Trophoblast cell (in vitro differentiated cells and primary cell): ENCODE results near the gene MEGF8.

Experiments used
- DNase-seq, 2 donors: peaks; one replicate each; pipeline ENCODE4 v3.0.0-alpha.2; 2016
- H2AFZ ChIP-seq: 2 replicates; pipeline ENCODE4 v1.6.1; 2013; ENCODE audit warnings: low read length, moderate library complexity, mild to moderate bottlenecking; ENCODE audit not compliant: insufficient read depth, poor library complexity
- H2AK5ac ChIP-seq: 2 replicates; pipeline ENCODE4 v1.6.1; 2013; ENCODE audit warnings: mild to moderate bottlenecking, low read length
- H2BK120ac ChIP-seq: 2 replicates; pipeline ENCODE4 v1.6.1; 2013; ENCODE audit warnings: low read length, mild to moderate bottlenecking, moderate library complexity; ENCODE audit not compliant: insufficient read depth, poor library complexity
- H2BK12ac ChIP-seq: 2 replicates; pipeline ENCODE4 v1.6.1; 2013; ENCODE audit warnings: mild to moderate bottlenecking, low read length, moderate library complexity
- H2BK5ac ChIP-seq: 2 replicates; pipeline ENCODE4 v1.6.1; 2013; ENCODE audit warnings: low read length, low read depth, moderate library complexity, mild to moderate bottlenecking; ENCODE audit not compliant: poor library complexity
- H3K14ac ChIP-seq: 2 replicates; pipeline ENCODE4 v1.6.1; 2013; ENCODE audit warnings: mild to moderate bottlenecking, low read length
- H3K18ac ChIP-seq: 2 replicates; pipeline ENCODE4 v1.6.1; 2013; ENCODE audit warnings: mild to moderate bottlenecking, low read length
- H3K23ac ChIP-seq: 2 replicates; pipeline ENCODE4 v1.6.1; 2013; ENCODE audit warnings: low read length
- H3K27ac ChIP-seq: 2 replicates; pipeline ENCODE4 v1.5.1; 2013; ENCODE audit warnings: low read depth, mild to moderate bottlenecking, inconsistent platforms, low read length, moderate library complexity
- H3K27me3 ChIP-seq: 2 replicates; pipeline ENCODE4 v1.6.1; 2013; ENCODE audit warnings: inconsistent platforms, mild to moderate bottlenecking, low read length, moderate library complexity; ENCODE audit not compliant: insufficient read depth
- H3K36me3 ChIP-seq, 2 experiments: 1 replicate in 1 of 2; 2 replicates in 1 of 2; pipeline ENCODE4 v1.6.1; 2013; ENCODE audit warnings: low read length in 2 of 2, mild to moderate bottlenecking in 2 of 2, moderate library complexity in 1 of 2; ENCODE audit not compliant: insufficient read depth in 2 of 2, control insufficient read depth in 1 of 2
- H3K4ac ChIP-seq: 2 replicates; pipeline ENCODE4 v1.6.1; 2013; ENCODE audit warnings: low read depth, mild to moderate bottlenecking, low read length, moderate library complexity
- H3K4me1 ChIP-seq, 2 experiments: 1 replicate in 1 of 2; 2 replicates in 1 of 2; pipeline ENCODE4 v1.6.1; 2013; ENCODE audit warnings: low read length in 2 of 2, mild to moderate bottlenecking in 2 of 2, moderate library complexity in 1 of 2; ENCODE audit not compliant: insufficient read depth in 2 of 2, control insufficient read depth in 1 of 2
- H3K4me2 ChIP-seq: 2 replicates; pipeline ENCODE4 v1.6.1; 2013; ENCODE audit warnings: inconsistent platforms, mild to moderate bottlenecking, low read length, moderate library complexity
- H3K4me3 ChIP-seq: 2 replicates; pipeline ENCODE4 v1.5.1; 2013; ENCODE audit warnings: mild to moderate bottlenecking, low read depth, low read length, inconsistent platforms
- H3K79me1 ChIP-seq: one replicate; pipeline ENCODE4 v1.6.1; 2013; ENCODE audit warnings: low read length
- H3K79me2 ChIP-seq: 2 replicates; pipeline ENCODE4 v1.6.1; 2013; ENCODE audit warnings: low read length, mild to moderate bottlenecking; ENCODE audit not compliant: control insufficient read depth, insufficient read depth, poor library complexity
- H3K9ac ChIP-seq: 2 replicates; pipeline ENCODE4 v1.6.1; 2013; ENCODE audit warnings: mild to moderate bottlenecking, low read length
- H3K9me3 ChIP-seq: 2 replicates; pipeline ENCODE4 v1.6.1; 2013; ENCODE audit warnings: low read depth, mild to moderate bottlenecking, control low read depth, inconsistent platforms, low read length; ENCODE audit not compliant: insufficient read depth
- H4K12ac ChIP-seq: 2 replicates; pipeline ENCODE4 v1.6.1; 2013; ENCODE audit warnings: low read depth, mild to moderate bottlenecking, low read length, moderate library complexity
- H4K8ac ChIP-seq: 2 replicates; pipeline ENCODE4 v1.6.1; 2013; ENCODE audit warnings: low read depth, mild to moderate bottlenecking, low read length, moderate library complexity
- H4K91ac ChIP-seq: one replicate; pipeline ENCODE4 v1.6.1; 2013; ENCODE audit warnings: low read depth, mild to moderate bottlenecking, low read length, moderate library complexity
- WGBS: extraction: QIAGEN DNeasy Blood & Tissue Kit; methylation state at CpG from one replicate; pipeline ENCODE4 v1.1.7; 2013; ENCODE audit warnings: missing lambda C conversion rate; ENCODE audit not compliant: insufficient read length, insufficient coverage; ENCODE audit errors: extremely low coverage; 5-methylcytosine and 5-hydroxymethylcytosine counted together

Gene MEGF8

GRCh38 chr19:42281146-42281826, 44.1 kb upstream of the MEGF8 start:
- Histone ChIP-seq H3K23ac (no peak overlapping the region), H3K9me3 (peaks cover 4% of the 10 kb centered on the region), H4K8ac (peak overlapping the region; percentile 66), H3K14ac (peak overlapping the region; percentile 77), H2BK12ac (peak overlapping the region; percentile 82), H4K12ac (peak overlapping the region; percentile 49), H3K36me3 (peaks cover 5 to 6% of the 10 kb centered on the region in 2 experiments), H4K91ac (peak overlapping the region; percentile 87), H3K4me3 (peak overlapping the region; percentile 40), H3K27me3 (no peaks in the 10 kb centered on the region), H2AK5ac (peak overlapping the region; percentile 70), H3K27ac (peak overlapping the region; percentile 91), H2AFZ (peak overlapping the region; percentile 48), H3K79me2 (peaks cover 13% of the 10 kb centered on the region), H3K9ac (peak overlapping the region; percentile 51), H3K4me2 (peak overlapping the region; percentile 94), H3K18ac (peak overlapping the region; percentile 89), H2BK5ac (peak overlapping the region; percentile 74), H3K4ac (peak overlapping the region; percentile 50), H2BK120ac (peak overlapping the region; percentile 85), H3K4me1 (peaks cover 44 to 54% of the 10 kb centered on the region in 2 experiments), H3K79me1 (peaks cover 34% of the 10 kb centered on the region)
- no peak for DNase-seq
- WGBS = no CpG with 5 or more reads among the region's 25 CpGs

GRCh38 chr19:42281827-42282762, 43.3 kb upstream of the MEGF8 start:
- Histone ChIP-seq H2BK12ac (peak overlapping the region; percentile 82), H4K8ac (peak overlapping the region; percentile 66), H3K14ac (peak overlapping the region; percentile 77), H2AFZ (no peak overlapping the region), H3K4me3 (no peak overlapping the region), H3K4me2 (peak overlapping the region; percentile 94), H3K9ac (no peak overlapping the region), H2AK5ac (peak overlapping the region; percentile 70), H3K79me2 (peaks cover 13% of the 10 kb centered on the region), H3K23ac (no peak overlapping the region), H3K36me3 (peaks cover 8 to 10% of the 10 kb centered on the region in 2 experiments), H3K9me3 (peaks cover 4% of the 10 kb centered on the region), H2BK5ac (peak overlapping the region; percentile 74), H4K12ac (peak overlapping the region; percentile 49), H4K91ac (peak overlapping the region; percentile 87), H3K27me3 (no peaks in the 10 kb centered on the region), H3K27ac (peak overlapping the region; percentile 91), H3K4me1 (peaks cover 44 to 54% of the 10 kb centered on the region in 2 experiments), H3K79me1 (peaks cover 34% of the 10 kb centered on the region), H3K4ac (peak overlapping the region; percentile 50), H2BK120ac (peak overlapping the region; percentile 85), H3K18ac (peak overlapping the region; percentile 89)
- DNase-seq = no peak
- WGBS = no CpG with 5 or more reads among the region's 7 CpGs

GRCh38 chr19:42282819-42283187, 42.6 kb upstream of the MEGF8 start:
- H3K4me2 ChIP-seq = peak overlapping the region; percentile 96
- H3K23ac ChIP-seq = no peak overlapping the region
- H3K27me3 ChIP-seq = no peaks in the 10 kb centered on the region
- no peak overlapping the region for H4K8ac ChIP-seq
- H3K79me2 ChIP-seq = peaks cover 13% of the 10 kb centered on the region
- peak overlapping the region; percentile 78 for H4K91ac ChIP-seq
- peak overlapping the region; percentile 1 for H2AFZ ChIP-seq
- no CpG with 5 or more reads among the region's 4 CpGs for WGBS
- H3K18ac ChIP-seq = peak overlapping the region; percentile 91
- peaks cover 4% of the 10 kb centered on the region for H3K9me3 ChIP-seq
- H2BK5ac ChIP-seq = peak overlapping the region; percentile 44
- H3K4me1 ChIP-seq = peaks cover 42 to 51% of the 10 kb centered on the region in 2 experiments
- H2AK5ac ChIP-seq = peak overlapping the region; percentile 9
- H3K4ac ChIP-seq = peak overlapping the region; percentile 41
- peaks cover 34% of the 10 kb centered on the region for H3K79me1 ChIP-seq
- H3K4me3 ChIP-seq = no peak overlapping the region
- no peak for DNase-seq
- H3K9ac ChIP-seq = no peak overlapping the region
- peak overlapping the region; percentile 80 for H3K14ac ChIP-seq
- H3K36me3 ChIP-seq = peaks cover 15 to 17% of the 10 kb centered on the region in 2 experiments
- H3K27ac ChIP-seq = peak overlapping the region; percentile 91
- peak overlapping the region; percentile 65 for H4K12ac ChIP-seq
- peak overlapping the region; percentile 16 for H2BK120ac ChIP-seq
- H2BK12ac ChIP-seq = peak overlapping the region; percentile 63
